GM23338 (cell line): ENCODE results near the gene OR1J4. TPM values are rescaled to one million over a fixed set of nuclear protein-coding genes. Genes with fewer than 3 reads are reported as not detected.

Experiments
- CREB1 ChIP-seq: fragments of 250-450 bp; sonication (Bioruptor Pico); IDR thresholded peaks from 2 replicates; pipeline ENCODE4 v1.5.0; 2020; ENCODE audit warnings: low read depth, mild to moderate bottlenecking, moderate library complexity
- EZH2 ChIP-seq: fragments of 200-600 bp; sonication (generic); IDR thresholded peaks from one replicate; pipeline ENCODE4 v1.8.0; 2017; ENCODE audit warnings: antibody characterized with exemption, mild to moderate bottlenecking, low read depth; ENCODE audit not compliant: unreplicated experiment
- EZH2phosphoT487 ChIP-seq: fragments of 200-600 bp; sonication (generic); IDR thresholded peaks from one replicate; pipeline ENCODE4 v1.8.1; 2018; ENCODE audit warnings: antibody characterized with exemption; ENCODE audit not compliant: unreplicated experiment
- JUNB ChIP-seq: IDR thresholded peaks from one replicate; pipeline ENCODE4 v1.6.1; 2016; ENCODE audit warnings: antibody characterized with exemption; ENCODE audit not compliant: unreplicated experiment
- NANOG ChIP-seq: IDR thresholded peaks from 2 replicates; pipeline ENCODE4 v1.6.1; 2016; ENCODE audit warnings: antibody characterized with exemption, borderline replicate concordance
- POLR2AphosphoS5 ChIP-seq: IDR thresholded peaks from 2 replicates; pipeline ENCODE4 v1.6.1; 2016; ENCODE audit warnings: antibody characterized with exemption, low read depth
- ZNF462 ChIP-seq: fragments of 250-450 bp; sonication (Bioruptor Pico); IDR thresholded peaks from 2 replicates; pipeline ENCODE4 v1.5.0; 2020; ENCODE audit warnings: mild to moderate bottlenecking, moderate library complexity
- polyA plus RNA-seq: library from polyadenylated mRNA; unstranded; fragments of >200 nt; fragmentation: Nextera tagmentation; extraction: Ambion mirVana; gene quantifications from 2 replicates; pipeline ENCODE4 v1.2.1, GENCODE V29; 2016
- total RNA-seq: library from RNA; depleted of rRNA; stranded (reverse); fragments of >200 nt; shearing (Covaris generic); gene quantifications from 2 replicates; pipeline ENCODE4 v1.2.3, GENCODE V29; 2014
- TF ChIP-seq, protein P1 (sequence below): IDR thresholded peaks from one replicate; pipeline ENCODE4 v1.6.1; 2018; ENCODE audit warnings: antibody characterized with exemption; ENCODE audit not compliant: unreplicated experiment

The OR1J4 gene
- total and polyA plus RNA-seq, 2 experiments from 2014 or later = not detected

- TF ChIP-seq ZNF462 (CRISPR knock-in tag) (no peak), JUNB (no peak), CREB1 (no peak), EZH2 (no peak), EZH2phosphoT487 (no peak), POLR2AphosphoS5 (no peak), NANOG (no peak)
- TF ChIP-seq, protein P1, sequence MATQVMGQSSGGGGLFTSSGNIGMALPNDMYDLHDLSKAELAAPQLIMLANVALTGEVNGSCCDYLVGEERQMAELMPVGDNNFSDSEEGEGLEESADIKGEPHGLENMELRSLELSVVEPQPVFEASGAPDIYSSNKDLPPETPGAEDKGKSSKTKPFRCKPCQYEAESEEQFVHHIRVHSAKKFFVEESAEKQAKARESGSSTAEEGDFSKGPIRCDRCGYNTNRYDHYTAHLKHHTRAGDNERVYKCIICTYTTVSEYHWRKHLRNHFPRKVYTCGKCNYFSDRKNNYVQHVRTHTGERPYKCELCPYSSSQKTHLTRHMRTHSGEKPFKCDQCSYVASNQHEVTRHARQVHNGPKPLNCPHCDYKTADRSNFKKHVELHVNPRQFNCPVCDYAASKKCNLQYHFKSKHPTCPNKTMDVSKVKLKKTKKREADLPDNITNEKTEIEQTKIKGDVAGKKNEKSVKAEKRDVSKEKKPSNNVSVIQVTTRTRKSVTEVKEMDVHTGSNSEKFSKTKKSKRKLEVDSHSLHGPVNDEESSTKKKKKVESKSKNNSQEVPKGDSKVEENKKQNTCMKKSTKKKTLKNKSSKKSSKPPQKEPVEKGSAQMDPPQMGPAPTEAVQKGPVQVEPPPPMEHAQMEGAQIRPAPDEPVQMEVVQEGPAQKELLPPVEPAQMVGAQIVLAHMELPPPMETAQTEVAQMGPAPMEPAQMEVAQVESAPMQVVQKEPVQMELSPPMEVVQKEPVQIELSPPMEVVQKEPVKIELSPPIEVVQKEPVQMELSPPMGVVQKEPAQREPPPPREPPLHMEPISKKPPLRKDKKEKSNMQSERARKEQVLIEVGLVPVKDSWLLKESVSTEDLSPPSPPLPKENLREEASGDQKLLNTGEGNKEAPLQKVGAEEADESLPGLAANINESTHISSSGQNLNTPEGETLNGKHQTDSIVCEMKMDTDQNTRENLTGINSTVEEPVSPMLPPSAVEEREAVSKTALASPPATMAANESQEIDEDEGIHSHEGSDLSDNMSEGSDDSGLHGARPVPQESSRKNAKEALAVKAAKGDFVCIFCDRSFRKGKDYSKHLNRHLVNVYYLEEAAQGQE = no peak
These were observed 42.5 kb downstream of the OR1J4 start (continued) for GRCh38 chr9:122561446-122561845.
